IMR-90 (cell line): ENCODE results near the gene GALNT13. TPM values are rescaled to one million over a fixed set of nuclear protein-coding genes. Genes with fewer than 3 reads are reported as not detected.

ENCODE experiments used
- ATAC-seq: fragments of 200-7000 bp; cut with Tn5 transposase; 2 replicates; pipeline ENCODE4 v1.9.1; 2020; ENCODE audit warnings: low read depth, mild to moderate bottlenecking, moderate library complexity
- BruUV-seq: library from RNA; stranded (reverse); fragments of 400-500 nt; replicated peaks from 2 replicates; lab custom pipeline; 2021; lab: Mats Ljungman, UMichigan
- CTCF ChIA-PET: fragments of 300-600 bp; formaldehyde crosslinking; extraction: SDS; loops from one replicate; lab custom pipeline; 2021; ENCODE audit warnings: antibody characterized with exemption; lab: Yijun Ruan, JAX
- POLR2A ChIA-PET: fragments of 300-600 bp; sonication (Branson Sonifier 250); formaldehyde crosslinking; loops from one replicate; lab custom pipeline; 2022; ENCODE audit warnings: antibody characterized with exemption; ENCODE audit not compliant: unreplicated experiment; lab: Charles Lee
- DNase-seq: peaks from one replicate; pipeline ENCODE4 v3.0.0; 2013
- H2AFZ ChIP-seq: replicated peaks from 2 replicates; pipeline ENCODE3; 2013; ENCODE audit warnings: low read length, mild to moderate bottlenecking; ENCODE audit not compliant: poor library complexity
- H2AK5ac ChIP-seq: 2 replicates; pipeline ENCODE4 v1.6.1; 2013; ENCODE audit warnings: low read depth, low read length, inconsistent platforms
- H2AK9ac ChIP-seq: replicated peaks from 2 replicates; pipeline ENCODE3; 2013; ENCODE audit warnings: mild to moderate bottlenecking, low read depth, low read length, moderate library complexity; ENCODE audit not compliant: poor library complexity
- H2BK120ac ChIP-seq: 2 replicates; pipeline ENCODE4 v1.6.1; 2013; ENCODE audit warnings: low read depth, low read length, inconsistent platforms
- H2BK15ac ChIP-seq: 3 replicates; pipeline ENCODE4 v1.6.1; 2013; ENCODE audit warnings: low read depth, low read length, inconsistent platforms
- H2BK20ac ChIP-seq: 2 replicates; pipeline ENCODE4 v1.6.1; 2013; ENCODE audit warnings: low read depth, mild to moderate bottlenecking, inconsistent platforms, low read length, moderate library complexity
- H2BK5ac ChIP-seq: 2 replicates; pipeline ENCODE4 v1.6.1; 2013; ENCODE audit warnings: mild to moderate bottlenecking, low read depth, low read length, inconsistent platforms; ENCODE audit not compliant: poor library complexity, severe bottlenecking
- H3K14ac ChIP-seq: replicated peaks from 2 replicates; pipeline ENCODE4 v1.6.1; 2013; ENCODE audit warnings: low read depth, low read length, inconsistent platforms
- H3K18ac ChIP-seq: 2 replicates; pipeline ENCODE4 v1.6.1; 2013; ENCODE audit warnings: low read depth, low read length, control low read depth
- H3K23ac ChIP-seq: 2 replicates; pipeline ENCODE4 v1.6.1; 2013; ENCODE audit warnings: low read depth, low read length, inconsistent platforms
- H3K27ac ChIP-seq: 2 replicates; pipeline ENCODE4 v1.5.1; 2013; ENCODE audit warnings: mild to moderate bottlenecking, control low read depth, low read length; ENCODE audit not compliant: insufficient read depth
- H3K27me3 ChIP-seq: 2 replicates; pipeline ENCODE4 v1.6.1; 2013; ENCODE audit warnings: low read length; ENCODE audit not compliant: control insufficient read depth, insufficient read depth
- H3K36me3 ChIP-seq: 2 replicates; pipeline ENCODE4 v1.6.1; 2013; ENCODE audit warnings: low read length, mixed read lengths; ENCODE audit not compliant: control insufficient read depth, insufficient read depth
- H3K4ac ChIP-seq: 2 replicates; pipeline ENCODE4 v1.6.1; 2013; ENCODE audit warnings: low read depth, low read length, inconsistent platforms
- H3K4me1 ChIP-seq: 2 replicates; pipeline ENCODE4 v1.6.1; 2013; ENCODE audit warnings: low read length, mixed read lengths; ENCODE audit not compliant: control insufficient read depth, insufficient read depth
- H3K4me2 ChIP-seq: 2 replicates; pipeline ENCODE4 v1.6.1; 2013; ENCODE audit warnings: low read depth, mild to moderate bottlenecking, control low read depth, low read length, moderate library complexity
- H3K4me3 ChIP-seq: 2 replicates; pipeline ENCODE4 v1.5.1; 2013; ENCODE audit warnings: low read depth, mild to moderate bottlenecking, control low read depth, low read length, moderate library complexity; ENCODE audit not compliant: insufficient read depth
- H3K56ac ChIP-seq: 2 replicates; pipeline ENCODE4 v1.6.1; 2013; ENCODE audit warnings: low read length, inconsistent platforms; ENCODE audit not compliant: insufficient read depth; ENCODE audit errors: extremely low read depth
- H3K79me1 ChIP-seq, 2 experiments: 2 replicates each; pipeline ENCODE4 v1.6.1; 2013; ENCODE audit warnings: low read length in 2 of 2, inconsistent platforms in 1 of 2, low read depth in 1 of 2
- H3K9ac ChIP-seq: 2 replicates; pipeline ENCODE4 v1.6.1; 2013; ENCODE audit warnings: low read depth, low read length, control low read depth
- H3K9me1 ChIP-seq: 2 replicates; pipeline ENCODE4 v1.6.1; 2013; ENCODE audit warnings: low read length, inconsistent platforms; ENCODE audit not compliant: insufficient read depth
- H3K9me3 ChIP-seq: 2 replicates; pipeline ENCODE4 v1.6.1; 2013; ENCODE audit warnings: low read length; ENCODE audit not compliant: control insufficient read depth, insufficient read depth
- H4K20me1 ChIP-seq: 2 replicates; pipeline ENCODE4 v1.6.1; 2013; ENCODE audit warnings: low read length, inconsistent platforms; ENCODE audit not compliant: insufficient read depth
- H4K5ac ChIP-seq: 2 replicates; pipeline ENCODE4 v1.6.1; 2013; ENCODE audit warnings: mild to moderate bottlenecking, low read depth, low read length, control low read depth
- H4K8ac ChIP-seq, 2 experiments: 2 replicates each; pipeline ENCODE4 v1.6.1; 2013; ENCODE audit warnings: low read depth in 2 of 2, low read length in 2 of 2, control low read depth in 1 of 2, inconsistent platforms in 1 of 2
- H4K91ac ChIP-seq: 2 replicates; pipeline ENCODE4 v1.6.1; 2013; ENCODE audit warnings: low read depth, low read length, inconsistent platforms; ENCODE audit not compliant: insufficient read depth
- BHLHE40 ChIP-seq: fragments of 150-350 bp; IDR thresholded peaks from 2 replicates; pipeline ENCODE4 v1.6.1; 2016; ENCODE audit warnings: mild to moderate bottlenecking, low read depth, low read length
- CEBPB ChIP-seq: IDR thresholded peaks from 2 replicates; pipeline ENCODE4 v1.6.1; 2012; ENCODE audit warnings: low read depth, low read length, improper control_type of control experiment
- CHD1 ChIP-seq: IDR thresholded peaks from 2 replicates; pipeline ENCODE4 v1.6.1; 2012; ENCODE audit warnings: low read depth, low read length, improper control_type of control experiment
- CTCF ChIP-seq: conservative IDR thresholded peaks from 2 replicates; pipeline ENCODE4 v1.5.1; 2012; ENCODE audit warnings: mild to moderate bottlenecking, low read depth, low read length, improper control_type of control experiment
- ELK1 ChIP-seq: fragments of 150-350 bp; IDR thresholded peaks from 2 replicates; pipeline ENCODE4 v1.6.1; 2016; ENCODE audit warnings: low read depth, mild to moderate bottlenecking, low read length, moderate library complexity, borderline replicate concordance
- FOS ChIP-seq: fragments of 150-350 bp; IDR thresholded peaks from 2 replicates; pipeline ENCODE4 v1.6.1; 2016; ENCODE audit warnings: low read depth, low read length
- MAFK ChIP-seq: IDR thresholded peaks from 2 replicates; pipeline ENCODE4 v1.6.1; 2012; ENCODE audit warnings: low read depth, low read length, improper control_type of control experiment
- MAZ ChIP-seq: IDR thresholded peaks from 2 replicates; pipeline ENCODE4 v1.6.1; 2012; ENCODE audit warnings: low read depth, mild to moderate bottlenecking, low read length, improper control_type of control experiment, moderate library complexity, borderline replicate concordance
- MXI1 ChIP-seq: IDR thresholded peaks from 2 replicates; pipeline ENCODE4 v1.6.1; 2012; ENCODE audit warnings: low read depth, mild to moderate bottlenecking, low read length, moderate library complexity, borderline replicate concordance
- NFE2L2 ChIP-seq: fragments of 150-350 bp; IDR thresholded peaks from 2 replicates; pipeline ENCODE4 v1.6.1; 2016; ENCODE audit warnings: low read depth, mild to moderate bottlenecking, low read length
- POLR2A ChIP-seq: IDR thresholded peaks from 2 replicates; pipeline ENCODE4 v1.6.1; 2012; ENCODE audit warnings: mild to moderate bottlenecking, low read depth, low read length
- RAD21 ChIP-seq: IDR thresholded peaks from 2 replicates; pipeline ENCODE4 v1.6.1; 2012; ENCODE audit warnings: low read length, improper control_type of control experiment
- RCOR1 ChIP-seq: IDR thresholded peaks from 2 replicates; pipeline ENCODE4 v1.6.1; 2012; ENCODE audit warnings: mild to moderate bottlenecking, low read length, improper control_type of control experiment; ENCODE audit not compliant: insufficient replicate concordance
- RFX5 ChIP-seq: IDR thresholded peaks from 2 replicates; pipeline ENCODE4 v1.8.0; 2012; ENCODE audit warnings: low read depth, mild to moderate bottlenecking, low read length, moderate library complexity
- SMC3 ChIP-seq: fragments of 150-350 bp; IDR thresholded peaks from 2 replicates; pipeline ENCODE4 v1.6.1; 2016; ENCODE audit warnings: low read depth, mild to moderate bottlenecking, antibody characterized with exemption, low read length, moderate library complexity
- USF2 ChIP-seq: fragments of 150-350 bp; IDR thresholded peaks from 2 replicates; pipeline ENCODE4 v1.6.1; 2017; ENCODE audit warnings: mild to moderate bottlenecking, antibody characterized with exemption, low read length, low read depth
- dilution Hi-C: fragments of 300-500 bp; cut with HindIII; formaldehyde crosslinking; loops from one replicate; pipeline ENCODE4 v1.14.3; 2018; ENCODE audit warnings: low sequenced_read_pairs; ENCODE audit not compliant: unreplicated experiment
- in situ Hi-C: fragments of 300-500 bp; cut with MboI; formaldehyde crosslinking; loops from 3 replicates; pipeline ENCODE4 v1.14.3; 2019; ENCODE audit warnings: low sequenced_read_pairs, inconsistent platforms, mixed read lengths
- intact Hi-C: fragments of 100-400 bp; cut with micrococcal nuclease; formaldehyde crosslinking; loops from 2 replicates; pipeline ENCODE4 v1.10.0; 2022
- polyA plus RNA-seq, 3 experiments: library from polyadenylated mRNA; depleted of rRNA; stranded (reverse); fragments of >200 nt; gene quantifications; 2 replicates each; pipeline ENCODE4 v1.2.3, GENCODE V29; 2012; ENCODE audit warnings: low replicate concordance in 1 of 3
- total RNA-seq: library from RNA; depleted of rRNA; stranded (reverse); fragments of >200 nt; gene quantifications from 2 replicates; pipeline ENCODE4 v1.2.3, GENCODE V29; 2012

The GALNT13 gene
- total and polyA plus RNA-seq, 2 of the 4 experiments (the other 2 are of a cell fraction), result 0.03 TPM; not detected in 1

- Histone ChIP-seq H2BK120ac (no peak overlapping the region), H3K4ac (no peak overlapping the region), H3K79me1 (no peaks in the 10 kb centered on the region), H3K36me3 (no peaks in the 10 kb centered on the region), H4K91ac (no peak overlapping the region), H3K4me1 (no peaks in the 10 kb centered on the region), H3K27me3 (no peaks in the 10 kb centered on the region), H2AK9ac (no peak overlapping the region), H3K4me2 (no peak overlapping the region), H3K56ac (no peak overlapping the region), H3K9me3 (0 out of 2 replicates have a peak, but pooled peaks cover 2% of the 10 kb centered on the region), H2AFZ (no peak overlapping the region), H4K8ac (no peak overlapping the region), H4K20me1 (no peaks in the 10 kb centered on the region), H2AK5ac (no peak overlapping the region), H3K4me3 (no peak overlapping the region), H2BK5ac (no peak overlapping the region), H3K18ac (no peak overlapping the region), H3K9ac (no peak overlapping the region), H3K14ac (no peak overlapping the region), H2BK15ac (no peak overlapping the region), H2BK20ac (no peak overlapping the region), H3K23ac (no peak overlapping the region), H4K5ac (no peak overlapping the region), H3K27ac (no peak overlapping the region), H3K9me1 (no peaks in the 10 kb centered on the region)
- BruUV-seq, result no TSS peak
- ChIA-PET POLR2A (no interaction called here), CTCF (no interaction called here)
- ATAC-seq, result no peak
- dilution Hi-C loops, result no loop called here
- no peak for TF ChIP-seq BHLHE40
- no peak for TF ChIP-seq MAZ
- no peak for TF ChIP-seq CTCF
- TF ChIP-seq CHD1, result no peak
- no peak for TF ChIP-seq POLR2A
- TF ChIP-seq CEBPB, result no peak
- TF ChIP-seq FOS, result no peak
- no peak for TF ChIP-seq SMC3
- no peak for TF ChIP-seq RFX5
- TF ChIP-seq MAFK, result no peak
- TF ChIP-seq RAD21, result no peak
- TF ChIP-seq USF2, result no peak
- TF ChIP-seq RCOR1, result no peak
- TF ChIP-seq MXI1, result no peak
- TF ChIP-seq NFE2L2, result no peak
- no peak for TF ChIP-seq ELK1
- DNase-seq, result no peak
- in situ Hi-C loops, result no loop called here
- intact Hi-C loops, result no loop called here
Observed at GRCh38 chr2:153990771-153991170, 119.0 kb downstream of the GALNT13 start.
